ENCODE data around the gene OR52B2.

DNA sequence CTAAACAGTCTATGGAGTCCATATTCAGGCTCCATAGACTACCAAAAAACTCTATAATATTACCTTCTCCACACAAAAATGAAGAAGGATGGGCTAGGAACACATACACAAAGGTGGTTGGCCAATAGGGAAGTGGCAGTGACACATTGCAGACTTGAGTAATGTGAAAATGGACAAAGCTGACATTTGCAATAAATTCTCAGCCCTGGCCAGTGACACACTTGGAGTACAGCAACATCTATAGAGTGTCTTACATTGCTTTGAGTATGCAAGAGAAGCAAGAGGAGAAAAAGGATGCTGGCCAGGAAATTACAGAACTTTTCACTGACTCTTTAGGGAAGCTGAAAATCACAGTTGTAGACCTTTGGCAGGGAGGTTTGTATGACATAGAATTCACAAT lies 21.6 kb upstream of the OR52B2 start:
- TF ChIP-seq CTCF (IDR thresholded peaks at IDR 0.05; ENCODE audit: poor library complexity, severe bottlenecking) = no peak
- no peak for TF ChIP-seq SMC3 (conservative IDR thresholded peaks at IDR 0.05; ENCODE audit: poor library complexity)
- TF ChIP-seq, protein P1, sequence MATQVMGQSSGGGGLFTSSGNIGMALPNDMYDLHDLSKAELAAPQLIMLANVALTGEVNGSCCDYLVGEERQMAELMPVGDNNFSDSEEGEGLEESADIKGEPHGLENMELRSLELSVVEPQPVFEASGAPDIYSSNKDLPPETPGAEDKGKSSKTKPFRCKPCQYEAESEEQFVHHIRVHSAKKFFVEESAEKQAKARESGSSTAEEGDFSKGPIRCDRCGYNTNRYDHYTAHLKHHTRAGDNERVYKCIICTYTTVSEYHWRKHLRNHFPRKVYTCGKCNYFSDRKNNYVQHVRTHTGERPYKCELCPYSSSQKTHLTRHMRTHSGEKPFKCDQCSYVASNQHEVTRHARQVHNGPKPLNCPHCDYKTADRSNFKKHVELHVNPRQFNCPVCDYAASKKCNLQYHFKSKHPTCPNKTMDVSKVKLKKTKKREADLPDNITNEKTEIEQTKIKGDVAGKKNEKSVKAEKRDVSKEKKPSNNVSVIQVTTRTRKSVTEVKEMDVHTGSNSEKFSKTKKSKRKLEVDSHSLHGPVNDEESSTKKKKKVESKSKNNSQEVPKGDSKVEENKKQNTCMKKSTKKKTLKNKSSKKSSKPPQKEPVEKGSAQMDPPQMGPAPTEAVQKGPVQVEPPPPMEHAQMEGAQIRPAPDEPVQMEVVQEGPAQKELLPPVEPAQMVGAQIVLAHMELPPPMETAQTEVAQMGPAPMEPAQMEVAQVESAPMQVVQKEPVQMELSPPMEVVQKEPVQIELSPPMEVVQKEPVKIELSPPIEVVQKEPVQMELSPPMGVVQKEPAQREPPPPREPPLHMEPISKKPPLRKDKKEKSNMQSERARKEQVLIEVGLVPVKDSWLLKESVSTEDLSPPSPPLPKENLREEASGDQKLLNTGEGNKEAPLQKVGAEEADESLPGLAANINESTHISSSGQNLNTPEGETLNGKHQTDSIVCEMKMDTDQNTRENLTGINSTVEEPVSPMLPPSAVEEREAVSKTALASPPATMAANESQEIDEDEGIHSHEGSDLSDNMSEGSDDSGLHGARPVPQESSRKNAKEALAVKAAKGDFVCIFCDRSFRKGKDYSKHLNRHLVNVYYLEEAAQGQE (IDR thresholded peaks at IDR 0.05; ENCODE audit: borderline replicate concordance) = no peak
- no peak for TF ChIP-seq EZH2 (IDR thresholded peaks at IDR 0.05; ENCODE audit: borderline replicate concordance, insufficient read depth, low read length, poor library complexity, severe bottlenecking)
- TF ChIP-seq MXI1 (conservative IDR thresholded peaks at IDR 0.05; ENCODE audit: poor library complexity, severe bottlenecking) = no peak
- no peak for TF ChIP-seq POLR2AphosphoS5 (IDR thresholded peaks at IDR 0.05)
- TF ChIP-seq EP300 (conservative IDR thresholded peaks at IDR 0.05; ENCODE audit: poor library complexity, severe bottlenecking) = no peak

Measured in neural cell (in vitro differentiated cells).